Mammary epithelial cell (primary cell): ENCODE results near the gene LRRC39.

Experiments used
- EZH2 ChIP-seq: IDR thresholded peaks from 2 replicates; pipeline ENCODE4 v1.6.1; 2012; ENCODE audit warnings: low read length, inconsistent platforms, borderline replicate concordance
- TF ChIP-seq, protein P1 (sequence below), 2 donors: IDR thresholded peaks in 1 of 2; conservative IDR thresholded peaks in 1 of 2; 2 replicates each; pipeline ENCODE4 v1.5.1; 2011 to 2012; ENCODE audit warnings: inconsistent platforms in 2 of 2, low read length in 2 of 2, mild to moderate bottlenecking in 2 of 2, control low read depth in 1 of 2, low read depth in 1 of 2; ENCODE audit not compliant: insufficient read depth in 1 of 2; ENCODE audit errors: extremely low read depth in 1 of 2

DNA sequence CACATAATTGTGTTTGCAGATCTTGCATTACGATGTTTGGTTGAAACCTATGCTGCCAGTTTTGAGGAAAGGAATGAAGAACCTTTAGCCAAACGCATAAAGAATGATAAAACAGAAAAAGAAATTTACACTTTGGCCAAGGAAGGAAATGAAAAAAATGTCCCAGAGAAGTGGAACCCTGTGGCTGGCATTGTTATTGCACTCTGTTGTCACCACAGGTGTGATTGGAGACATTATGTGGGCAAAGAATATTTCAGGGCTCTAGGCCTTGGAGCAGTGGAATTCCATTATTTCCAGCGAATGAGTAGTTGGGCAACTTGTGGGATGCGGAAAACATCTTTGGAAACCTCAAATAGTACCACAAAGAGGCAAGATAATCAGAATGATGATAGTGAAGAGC is 30.2 kb downstream of the LRRC39 start:
- no peak for TF ChIP-seq EZH2
- TF ChIP-seq, protein P1, sequence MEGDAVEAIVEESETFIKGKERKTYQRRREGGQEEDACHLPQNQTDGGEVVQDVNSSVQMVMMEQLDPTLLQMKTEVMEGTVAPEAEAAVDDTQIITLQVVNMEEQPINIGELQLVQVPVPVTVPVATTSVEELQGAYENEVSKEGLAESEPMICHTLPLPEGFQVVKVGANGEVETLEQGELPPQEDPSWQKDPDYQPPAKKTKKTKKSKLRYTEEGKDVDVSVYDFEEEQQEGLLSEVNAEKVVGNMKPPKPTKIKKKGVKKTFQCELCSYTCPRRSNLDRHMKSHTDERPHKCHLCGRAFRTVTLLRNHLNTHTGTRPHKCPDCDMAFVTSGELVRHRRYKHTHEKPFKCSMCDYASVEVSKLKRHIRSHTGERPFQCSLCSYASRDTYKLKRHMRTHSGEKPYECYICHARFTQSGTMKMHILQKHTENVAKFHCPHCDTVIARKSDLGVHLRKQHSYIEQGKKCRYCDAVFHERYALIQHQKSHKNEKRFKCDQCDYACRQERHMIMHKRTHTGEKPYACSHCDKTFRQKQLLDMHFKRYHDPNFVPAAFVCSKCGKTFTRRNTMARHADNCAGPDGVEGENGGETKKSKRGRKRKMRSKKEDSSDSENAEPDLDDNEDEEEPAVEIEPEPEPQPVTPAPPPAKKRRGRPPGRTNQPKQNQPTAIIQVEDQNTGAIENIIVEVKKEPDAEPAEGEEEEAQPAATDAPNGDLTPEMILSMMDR (conservative IDR thresholded peaks at IDR 0.05 in 1 of 2, IDR thresholded peaks at IDR 0.05 in 1 of 2; ENCODE audit: extremely low read depth in 1 of 2, insufficient read depth in 1 of 2, low read depth in 1 of 2, low read length in 2 of 2) = no peak
